Muscle of arm (tissue), 12 donors: ENCODE measurements around the gene PHF21A. TPM values are rescaled to one million over a fixed set of nuclear protein-coding genes. Genes with fewer than 3 reads are reported as not detected.
"Not testable (repeated sequence)": the region's sequence is repeated elsewhere in the genome, so short reads cannot be mapped to it uniquely, and the experiment has no call there.

Source experiments
- DNase-seq: peaks from one replicate; pipeline ENCODE4 v3.0.0-alpha.2; 2013
- polyA plus RNA-seq, 12 donors: library from polyadenylated mRNA; unstranded; fragments of 120-200 nt; gene quantifications; one replicate each; pipeline ENCODE4 v1.2.1, GENCODE V29; 2013; ENCODE audit not compliant: insufficient read length in 12 of 12

Gene PHF21A
- polyA plus RNA-seq, 12 donors = 23.2 to 88.2 (median 36.6) TPM; not detected in 1

GRCh38 chr11:45904309-45904915, 216.8 kb downstream of the PHF21A start:
- DNase-seq = no peak

GRCh38 chr11:45902452-45903380, 218.5 kb downstream of the PHF21A start:
- no peak for DNase-seq

GRCh38 chr11:45901626-45902025, 219.6 kb downstream of the PHF21A start:
- no peak for DNase-seq

- DNase-seq = no peak
Measured at GRCh38 chr11:45900916-45901617, 220.2 kb downstream of the PHF21A start.

- not testable (repeated sequence) for DNase-seq
Measured at GRCh38 chr11:45900175-45900800, 221.0 kb downstream of the PHF21A start.

GRCh38 chr11:45899448-45900174, 221.6 kb downstream of the PHF21A start:
- peak; percentile 92 for DNase-seq

GRCh38 chr11:45899086-45899447, 222.2 kb downstream of the PHF21A start:
- DNase-seq = no peak

- DNase-seq = no peak
Measured at GRCh38 chr11:45897556-45897955, 223.7 kb downstream of the PHF21A start.

GRCh38 chr11:45896422-45896984, 224.8 kb downstream of the PHF21A start:
- peak; percentile 52 for DNase-seq

- DNase-seq = no peak
Measured at GRCh38 chr11:45895553-45896259, 225.5 kb downstream of the PHF21A start.

GRCh38 chr11:45894555-45895247, 226.6 kb downstream of the PHF21A start:
- no peak for DNase-seq

GRCh38 chr11:45892856-45893255, 228.4 kb downstream of the PHF21A start:
- no peak for DNase-seq

GRCh38 chr11:45890886-45891550, 230.2 kb downstream of the PHF21A start:
- DNase-seq = no peak

- DNase-seq = no peak
Measured at GRCh38 chr11:45889966-45890365, 231.3 kb downstream of the PHF21A start.

GRCh38 chr11:45889555-45889954, 231.7 kb downstream of the PHF21A start:
- no peak for DNase-seq

- DNase-seq = no peak
Measured at GRCh38 chr11:45887587-45887986, 233.7 kb downstream of the PHF21A start.

GRCh38 chr11:45886816-45887520, 234.3 kb downstream of the PHF21A start:
- DNase-seq = no peak

- DNase-seq = no peak
Measured at GRCh38 chr11:45885921-45886721, 235.1 kb downstream of the PHF21A start.
